Measurements from ENCODE around the gene GOLGA8B.
"Not testable (repeated sequence)": the region's sequence is repeated elsewhere in the genome, so short reads cannot be mapped to it uniquely, and the experiment has no call there.

GRCh38 chr15:34554126-34554525 lies 29.3 kb downstream of the GOLGA8B start:
- not testable (repeated sequence) for TF ChIP-seq CTCF, POLR2AphosphoS5, POLR2A (IDR thresholded peaks at IDR 0.05)

Data from prostate gland (tissue), 2 donors.